Ovary (tissue), 3 donors: ENCODE results near the gene MYOZ2.

ENCODE experiments used
- CTCF ChIP-seq, 3 donors: fragments of 450-650 bp in 2 of 3; fragments of 200-600 bp in 1 of 3; IDR thresholded peaks; one replicate each; pipeline versions ENCODE4 v1.5.1 to v1.8.0; 2016 to 2022; ENCODE audit warnings: antibody characterized with exemption in 3 of 3, mild to moderate bottlenecking in 1 of 3
- POLR2A ChIP-seq: fragments of 450-650 bp; IDR thresholded peaks from one replicate; pipeline ENCODE4 v1.6.1; 2017; ENCODE audit warnings: antibody characterized with exemption, mild to moderate bottlenecking, moderate library complexity
- donor health status: DM: no; HTN: no; CAD: no.

GRCh38 chr4:119191505-119191904 is 55.9 kb downstream of the MYOZ2 start:
- TF ChIP-seq CTCF (IDR thresholded peaks at IDR 0.05): no peak
- TF ChIP-seq POLR2A: no peak
